Lung (tissue), 12 donors: ENCODE measurements around the gene GRM4. TPM values are rescaled to one million over a fixed set of nuclear protein-coding genes. Genes with fewer than 3 reads are reported as not detected.

ENCODE experiments used
- ATAC-seq: fragments of 200-7000 bp; cut with Tn5 transposase; one replicate; pipeline ENCODE4 v1.9.1; 2020; ENCODE audit warnings: moderate number of reproducible peaks; ENCODE audit not compliant: insufficient read depth, low FRiP score
- DNase-seq, 3 donors: peaks; one replicate each; pipeline ENCODE4 v3.0.0-alpha.2; 2013 to 2017
- H3K27ac ChIP-seq, 2 donors: one replicate each; pipeline ENCODE4 v1.5.1; 2013; ENCODE audit warnings: mild to moderate bottlenecking in 2 of 2, moderate library complexity in 2 of 2, control low read depth in 1 of 2, inconsistent platforms in 1 of 2, low read depth in 1 of 2, low read length in 1 of 2
- H3K27me3 ChIP-seq, 3 donors: one replicate each; pipeline ENCODE4 v1.5.1; 2013; ENCODE audit warnings: low read length in 2 of 3; ENCODE audit not compliant: control insufficient read depth in 3 of 3, insufficient read depth in 3 of 3
- H3K36me3 ChIP-seq, 4 donors: one replicate each; pipeline ENCODE4 v1.5.1; 2013; ENCODE audit warnings: low read length in 4 of 4, mild to moderate bottlenecking in 1 of 4, moderate library complexity in 1 of 4; ENCODE audit not compliant: control insufficient read depth in 4 of 4, insufficient read depth in 4 of 4
- H3K4me1 ChIP-seq, 5 donors: one replicate each; pipeline ENCODE4 v1.5.1; 2013; ENCODE audit warnings: low read length in 5 of 5, mild to moderate bottlenecking in 2 of 5, moderate library complexity in 1 of 5; ENCODE audit not compliant: control insufficient read depth in 5 of 5, insufficient read depth in 5 of 5
- H3K4me3 ChIP-seq: one replicate; pipeline ENCODE4 v1.5.1; 2013; ENCODE audit warnings: mild to moderate bottlenecking, control low read depth, moderate library complexity
- H3K9ac ChIP-seq, 2 donors: one replicate each; pipeline ENCODE4 v1.5.1; 2013; ENCODE audit warnings: low read length in 2 of 2, control low read depth in 1 of 2; ENCODE audit not compliant: insufficient read depth in 1 of 2
- H3K9me3 ChIP-seq, 4 donors: one replicate each; pipeline ENCODE4 v1.5.1; 2013; ENCODE audit warnings: low read length in 3 of 4, mild to moderate bottlenecking in 1 of 4, moderate library complexity in 1 of 4; ENCODE audit not compliant: control insufficient read depth in 4 of 4, insufficient read depth in 3 of 4
- WGBS, 2 donors: extraction: QIAGEN DNeasy Blood & Tissue Kit; methylation state at CpG; one replicate each; pipeline ENCODE4 v1.1.7; 2013; 5-methylcytosine and 5-hydroxymethylcytosine counted together
- polyA plus RNA-seq, 2 donors: library from polyadenylated mRNA; stranded (reverse); fragments of 200-250 nt; gene quantifications; one replicate each; pipeline ENCODE4 v1.2.1, GENCODE V29; 2013
- total RNA-seq, 2 donors: library from RNA; depleted of rRNA in 1 of 2; stranded (reverse); fragments of >200 nt in 1 of 2; gene quantifications; one replicate each; pipeline ENCODE4 v1.2.1, GENCODE V29; 2014 to 2021
- TF ChIP-seq, protein P1 (sequence below): IDR thresholded peaks from 2 replicates; pipeline ENCODE4 v1.5.1; 2012; ENCODE audit warnings: mild to moderate bottlenecking; ENCODE audit errors: control extremely low read depth, extremely low read depth
- donor health status: control.
- donor health status: control.
- donor health status: Bipolar disorder and iron deficiency.
- donor health status: healthy.
- donor health status: DM: yes; HTN: yes; CAD: no.

The GRM4 gene
- total and polyA plus RNA-seq, 4 donors: 0.02 to 0.34 (median 0.09) TPM

DNA sequence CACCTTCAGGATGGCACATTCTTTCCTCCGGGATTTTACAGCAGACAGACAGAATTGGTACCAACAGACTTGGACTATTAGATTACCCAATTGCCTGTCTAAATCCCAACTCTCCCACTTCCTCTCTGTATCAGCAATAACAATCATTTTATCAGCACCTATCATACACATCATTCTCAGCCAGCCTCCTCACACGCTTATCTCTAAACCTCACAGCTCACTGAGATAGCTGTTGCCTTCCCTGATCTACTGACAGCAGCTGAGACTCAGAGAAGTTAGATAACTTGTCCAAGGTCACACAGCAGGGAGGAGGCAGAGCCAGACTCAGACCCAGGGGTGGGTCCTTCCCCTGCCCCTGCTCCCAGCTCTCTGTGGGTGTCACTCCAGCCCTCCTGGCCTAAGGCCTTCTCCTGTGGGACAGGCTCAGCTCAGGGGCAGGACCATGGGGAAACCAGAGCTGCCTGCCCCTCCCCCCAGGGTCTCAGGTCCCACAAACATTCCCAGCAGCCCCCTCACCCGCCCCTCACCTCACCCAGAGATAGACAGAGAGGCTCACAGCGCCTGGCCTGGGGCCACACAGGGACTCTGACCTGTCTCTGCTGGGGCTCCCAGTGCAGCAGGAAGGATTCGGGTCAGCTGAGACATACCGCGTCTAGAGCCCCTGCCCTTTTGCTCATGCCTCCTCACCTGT lies 92.8 kb downstream of the GRM4 start:
- Histone ChIP-seq H3K9me3 (no peaks in the 10 kb centered on the region), H3K4me1 (peaks cover 0 to 5% (median 0%) of the 10 kb centered on the region in 5 donors), H3K36me3 (no peaks in the 10 kb centered on the region), H3K27me3 (peaks cover 0 to 2% (median 0%) of the 10 kb centered on the region in 3 donors), H3K9ac (no peak overlapping the region), H3K4me3 (no peak overlapping the region), H3K27ac (no peak overlapping the region)
- WGBS, 2 donors: 79 to 88% methylated on average over 7 of the region's 7 CpGs
- DNase-seq (no peak), ATAC-seq (no peak)
- TF ChIP-seq, protein P1, sequence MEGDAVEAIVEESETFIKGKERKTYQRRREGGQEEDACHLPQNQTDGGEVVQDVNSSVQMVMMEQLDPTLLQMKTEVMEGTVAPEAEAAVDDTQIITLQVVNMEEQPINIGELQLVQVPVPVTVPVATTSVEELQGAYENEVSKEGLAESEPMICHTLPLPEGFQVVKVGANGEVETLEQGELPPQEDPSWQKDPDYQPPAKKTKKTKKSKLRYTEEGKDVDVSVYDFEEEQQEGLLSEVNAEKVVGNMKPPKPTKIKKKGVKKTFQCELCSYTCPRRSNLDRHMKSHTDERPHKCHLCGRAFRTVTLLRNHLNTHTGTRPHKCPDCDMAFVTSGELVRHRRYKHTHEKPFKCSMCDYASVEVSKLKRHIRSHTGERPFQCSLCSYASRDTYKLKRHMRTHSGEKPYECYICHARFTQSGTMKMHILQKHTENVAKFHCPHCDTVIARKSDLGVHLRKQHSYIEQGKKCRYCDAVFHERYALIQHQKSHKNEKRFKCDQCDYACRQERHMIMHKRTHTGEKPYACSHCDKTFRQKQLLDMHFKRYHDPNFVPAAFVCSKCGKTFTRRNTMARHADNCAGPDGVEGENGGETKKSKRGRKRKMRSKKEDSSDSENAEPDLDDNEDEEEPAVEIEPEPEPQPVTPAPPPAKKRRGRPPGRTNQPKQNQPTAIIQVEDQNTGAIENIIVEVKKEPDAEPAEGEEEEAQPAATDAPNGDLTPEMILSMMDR: no peak

GRCh38 chr6:34052071-34052825 lies 93.6 kb downstream of the GRM4 start:
- no peaks in the 10 kb centered on the region for H3K27me3 ChIP-seq
- ATAC-seq (no peak), DNase-seq (no peak)
- TF ChIP-seq, protein P1: no peak
- H3K4me1 ChIP-seq: peaks cover 0 to 5% (median 0%) of the 10 kb centered on the region in 5 donors
- no peak overlapping the region for H3K4me3 ChIP-seq
- no peak overlapping the region for H3K27ac ChIP-seq
- no peaks in the 10 kb centered on the region for H3K9me3 ChIP-seq
- 65 to 76% methylated on average over 8 of the region's 8 CpGs for WGBS, 2 donors
- H3K36me3 ChIP-seq: no peaks in the 10 kb centered on the region
- H3K9ac ChIP-seq: no peak overlapping the region

DNA sequence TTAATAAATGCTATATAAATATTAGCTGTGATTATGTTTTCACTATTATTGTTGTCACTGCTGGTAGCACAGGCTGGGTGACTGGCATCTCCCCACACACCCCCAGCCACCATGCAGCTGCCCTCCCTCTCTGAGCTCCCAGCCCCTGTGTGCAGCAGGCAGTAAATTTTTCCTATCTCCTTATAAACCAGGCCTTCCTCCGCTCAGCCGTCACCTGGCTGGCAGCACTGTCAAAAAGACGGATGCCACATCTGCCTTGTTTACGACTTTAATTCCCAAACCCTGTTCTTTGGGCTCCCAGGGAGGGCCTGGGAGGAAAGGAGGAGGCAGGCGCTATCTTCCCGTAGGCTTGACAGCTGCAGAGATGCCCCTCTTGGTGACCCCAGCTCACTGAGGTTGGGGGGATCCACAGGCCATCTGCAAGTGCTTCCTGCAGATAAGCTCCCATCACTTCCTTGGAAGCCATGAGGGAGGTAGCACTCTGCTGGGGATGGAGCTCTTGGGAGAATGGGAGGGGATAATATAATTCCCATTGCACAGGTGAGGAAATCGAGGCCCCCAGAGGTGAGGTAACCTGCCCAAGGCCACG lies 94.5 kb downstream of the GRM4 start:
- Histone ChIP-seq H3K27me3 (no peaks in the 10 kb centered on the region), H3K4me3 (no peak overlapping the region), H3K9ac (no peak overlapping the region), H3K4me1 (peaks cover 0 to 2% (median 0%) of the 10 kb centered on the region in 5 donors), H3K27ac (no peak overlapping the region), H3K36me3 (no peaks in the 10 kb centered on the region), H3K9me3 (no peaks in the 10 kb centered on the region)
- 45 to 48% methylated on average over 8 of the region's 8 CpGs for WGBS, 2 donors
- TF ChIP-seq, protein P1: no peak
- ATAC-seq (no peak), DNase-seq (no peak)
